GM10248 (cell line): ENCODE data around the gene UBE2E3.

Experiments used
- CTCF ChIA-PET: fragments of 300-600 bp; sonication (Branson Sonifier 250); formaldehyde crosslinking; extraction: SDS; loops from one replicate; lab custom pipeline; 2021; ENCODE audit warnings: antibody characterized with exemption; lab: Yijun Ruan, JAX
- POLR2A ChIA-PET: fragments of 350-650 bp; sonication (Branson Sonifier 250); formaldehyde crosslinking; extraction: SDS; loops from one replicate; lab custom pipeline; 2020; ENCODE audit warnings: antibody characterized with exemption; lab: Yijun Ruan, JAX
- DNase-seq: peaks from one replicate; pipeline ENCODE4 v3.0.0; 2012; ENCODE audit errors: extremely low spot score
- TF ChIP-seq, protein P1 (sequence below): IDR thresholded peaks from 2 replicates; pipeline ENCODE4 v1.5.1; 2012; ENCODE audit warnings: mild to moderate bottlenecking, low read depth; ENCODE audit errors: extremely low read depth, missing control alignments, control extremely low read depth

UBE2E3 gene

DNA sequence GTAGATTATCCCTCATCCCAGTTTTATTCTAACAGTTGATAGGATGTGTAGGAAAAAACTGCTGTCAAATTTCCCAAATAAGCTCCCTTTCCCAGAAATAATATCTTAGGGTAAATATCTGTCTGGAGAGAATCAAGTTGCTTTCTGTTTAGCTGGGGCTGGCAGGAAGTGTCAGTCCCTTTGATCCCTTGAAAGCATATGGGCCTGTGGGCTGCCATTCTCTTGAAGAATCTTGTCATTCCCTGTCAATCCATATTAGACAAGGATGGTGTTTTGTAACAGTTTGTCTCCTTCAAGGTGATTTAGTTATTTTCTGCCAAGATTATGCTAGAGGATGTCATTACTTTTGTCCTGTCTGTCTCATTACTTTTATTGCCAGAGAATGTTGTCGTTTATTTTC is 37.1 kb upstream of the UBE2E3 start:
- ChIA-PET CTCF (interaction anchor here (1.2 kb wide), 2 partner anchors 9 to 21 kb away, joined by 3 read pairs; no protein-coding TSS in a partner anchor), POLR2A (no interaction called here)
- DNase-seq, result no peak
- TF ChIP-seq, protein P1, sequence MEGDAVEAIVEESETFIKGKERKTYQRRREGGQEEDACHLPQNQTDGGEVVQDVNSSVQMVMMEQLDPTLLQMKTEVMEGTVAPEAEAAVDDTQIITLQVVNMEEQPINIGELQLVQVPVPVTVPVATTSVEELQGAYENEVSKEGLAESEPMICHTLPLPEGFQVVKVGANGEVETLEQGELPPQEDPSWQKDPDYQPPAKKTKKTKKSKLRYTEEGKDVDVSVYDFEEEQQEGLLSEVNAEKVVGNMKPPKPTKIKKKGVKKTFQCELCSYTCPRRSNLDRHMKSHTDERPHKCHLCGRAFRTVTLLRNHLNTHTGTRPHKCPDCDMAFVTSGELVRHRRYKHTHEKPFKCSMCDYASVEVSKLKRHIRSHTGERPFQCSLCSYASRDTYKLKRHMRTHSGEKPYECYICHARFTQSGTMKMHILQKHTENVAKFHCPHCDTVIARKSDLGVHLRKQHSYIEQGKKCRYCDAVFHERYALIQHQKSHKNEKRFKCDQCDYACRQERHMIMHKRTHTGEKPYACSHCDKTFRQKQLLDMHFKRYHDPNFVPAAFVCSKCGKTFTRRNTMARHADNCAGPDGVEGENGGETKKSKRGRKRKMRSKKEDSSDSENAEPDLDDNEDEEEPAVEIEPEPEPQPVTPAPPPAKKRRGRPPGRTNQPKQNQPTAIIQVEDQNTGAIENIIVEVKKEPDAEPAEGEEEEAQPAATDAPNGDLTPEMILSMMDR, result no peak

DNA sequence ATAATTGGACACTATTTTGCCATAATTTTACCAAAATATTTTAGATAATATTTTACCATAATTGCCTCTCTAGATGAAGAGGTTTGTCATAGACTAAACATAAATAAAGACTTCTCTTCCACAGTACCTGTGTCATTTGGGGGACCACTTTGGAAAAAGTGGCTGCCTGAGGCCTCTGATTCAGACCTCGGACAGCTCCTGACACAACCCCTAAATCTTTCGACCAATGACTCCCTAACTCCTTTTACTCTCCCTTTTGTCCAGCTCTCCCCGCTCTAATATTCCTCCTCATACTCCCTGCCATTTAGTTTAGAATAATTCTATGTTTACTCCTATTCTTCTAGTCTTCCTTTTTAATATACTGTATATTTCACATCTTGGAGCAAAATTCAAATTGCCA is 36.0 kb upstream of the UBE2E3 start:
- POLR2A ChIA-PET, result no interaction called here
- DNase-seq, result no peak
- TF ChIP-seq, protein P1, result no peak
- CTCF ChIA-PET, result interaction anchor here (0.9 to 1.2 kb wide), 3 partner anchors 11 to 20 kb away, joined by 3 to 5 read pairs (median 3); no protein-coding TSS in a partner anchor

DNA sequence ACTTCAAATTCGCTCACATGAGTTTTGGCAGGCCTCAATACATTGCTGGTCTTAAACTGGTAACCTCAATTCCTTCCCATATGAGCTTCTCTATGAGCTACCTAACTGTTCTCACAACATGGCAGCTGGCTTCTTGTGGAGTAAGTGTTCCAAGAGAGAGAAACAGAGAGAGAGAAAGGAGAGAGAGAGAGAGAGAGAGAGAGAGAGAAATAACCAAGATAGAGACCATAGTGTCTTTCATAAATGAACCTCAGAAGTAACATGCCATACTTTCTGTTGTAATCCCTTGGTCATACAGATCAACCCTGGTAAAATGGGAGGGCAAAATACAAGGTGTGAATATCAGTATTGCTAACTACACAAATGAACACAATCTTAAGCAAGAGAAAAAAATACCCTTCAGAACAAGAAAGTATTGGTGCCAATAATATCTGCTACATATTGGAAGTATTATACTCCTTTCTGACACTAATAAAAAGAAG is 33.2 kb upstream of the UBE2E3 start:
- TF ChIP-seq, protein P1, result no peak
- no peak for DNase-seq
- CTCF ChIA-PET, result interaction anchor here (2.3 kb wide), 1 partner anchor 32 kb away, joined by 13 read pairs; the partner anchor contains the start of gene UBE2E3
- POLR2A ChIA-PET, result no interaction called here

DNA sequence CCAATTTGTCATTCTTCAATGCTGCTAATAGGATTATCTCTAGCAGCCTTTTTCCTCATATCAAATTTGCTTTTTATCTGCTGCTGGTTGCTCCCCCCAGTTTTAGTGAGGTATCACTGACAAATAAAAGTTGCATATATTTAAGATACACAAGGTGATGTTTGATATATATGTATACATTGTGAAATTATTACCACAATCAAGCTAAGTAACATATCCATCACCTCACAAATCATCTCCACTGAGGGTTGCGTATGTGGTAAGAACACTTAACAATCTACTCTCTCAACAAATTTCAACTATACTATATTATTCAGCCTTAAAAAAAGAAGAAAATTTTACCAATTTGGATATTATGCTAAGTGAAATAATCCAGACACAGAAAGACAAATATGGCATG is 30.5 kb upstream of the UBE2E3 start:
- CTCF ChIA-PET, result interaction anchor here (0.8 to 2.3 kb wide), 4 partner anchors 9 to 30 kb away, joined by 3 to 13 read pairs (median 9); partner anchors contain the start of gene UBE2E3
- POLR2A ChIA-PET, result no interaction called here
- no peak for DNase-seq
- TF ChIP-seq, protein P1, result no peak

DNA sequence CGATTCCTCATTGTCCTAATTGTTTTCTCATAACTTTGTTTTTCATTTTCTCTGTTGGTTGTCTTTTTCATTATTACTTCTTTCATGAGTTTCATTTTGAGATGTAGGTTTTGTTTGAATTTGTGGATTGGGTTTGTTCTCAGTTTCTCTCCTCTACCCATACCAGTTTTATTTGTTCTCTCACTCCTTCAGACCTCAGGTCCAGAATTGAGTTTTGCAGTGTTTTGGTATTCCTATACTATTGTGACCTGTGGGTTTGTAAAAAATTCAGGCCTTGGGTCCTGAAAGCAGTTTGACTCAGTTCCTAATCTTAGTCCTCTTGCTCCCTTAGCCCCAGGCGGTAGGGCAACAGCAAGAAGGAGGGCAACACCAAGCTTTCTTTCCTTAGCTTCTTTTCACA is 28.3 kb upstream of the UBE2E3 start:
- DNase-seq, result no peak
- CTCF ChIA-PET, result interaction anchor here (0.9 to 5.3 kb wide), 3 partner anchors 9 to 28 kb away, joined by 3 to 28 read pairs (median 9); partner anchors contain the start of gene UBE2E3
- POLR2A ChIA-PET, result no interaction called here
- TF ChIP-seq, protein P1, result no peak

DNA sequence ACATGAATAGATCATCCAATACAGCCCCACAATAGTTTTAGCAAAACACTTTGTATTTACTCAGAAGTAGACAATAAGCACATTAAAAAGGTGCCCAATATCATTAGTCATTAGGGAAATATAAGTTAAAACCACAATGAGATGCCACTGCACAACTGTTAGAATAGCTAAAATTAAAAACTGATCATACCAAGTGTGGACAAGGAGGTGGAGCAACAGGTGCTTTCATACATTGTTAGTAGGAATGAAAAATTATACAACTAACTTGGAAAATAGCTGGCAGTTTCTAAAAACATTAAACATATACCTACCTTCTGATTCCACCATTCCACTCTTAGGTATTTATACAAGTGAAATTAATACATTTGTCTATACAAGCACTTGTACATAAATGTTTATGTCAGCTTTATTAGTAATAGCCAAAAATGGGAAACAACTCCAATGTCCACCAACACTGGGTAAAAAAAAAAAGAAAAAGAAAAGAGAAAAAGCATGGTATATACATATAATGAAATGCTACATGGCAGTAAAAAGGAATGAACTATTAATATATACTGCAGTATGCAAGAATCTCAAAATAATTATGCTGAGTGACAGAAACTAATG is 27.6 kb upstream of the UBE2E3 start:
- TF ChIP-seq, protein P1, result no peak
- no peak for DNase-seq
- ChIA-PET CTCF (interaction anchor here (0.8 to 5.3 kb wide), 3 partner anchors 10 to 27 kb away, joined by 3 to 28 read pairs (median 9); partner anchors contain the start of gene UBE2E3), POLR2A (no interaction called here)
